DND-41 (cell line): ENCODE results near the gene BRINP3.
A peak's percentile ranks its signal among the peaks of the same experiment; 100 is the strongest.

Experiments
- ATAC-seq: fragments of 200-7000 bp; cut with Tn5 transposase; 3 replicates; pipeline ENCODE4 v1.9.1; 2021; ENCODE audit warnings: low read depth; ENCODE audit not compliant: insufficient read depth
- DNase-seq: peaks from one replicate; pipeline ENCODE4 v3.0.0-alpha.2; 2020
- H2AFZ ChIP-seq: 2 replicates; pipeline ENCODE4 v1.6.0; 2012; ENCODE audit warnings: low read depth, low read length
- H3K27ac ChIP-seq: 2 replicates; pipeline ENCODE4 v1.5.1; 2012; ENCODE audit warnings: low read length, inconsistent platforms
- H3K27me3 ChIP-seq: fragments of 200-600 bp; sonication (generic); 2 replicates; pipeline ENCODE4 v1.6.0; 2012; ENCODE audit warnings: low read length, mild to moderate bottlenecking, inconsistent platforms; ENCODE audit not compliant: insufficient read depth, poor library complexity
- H3K36me3 ChIP-seq: 2 replicates; pipeline ENCODE4 v1.5.1; 2012; ENCODE audit warnings: low read length, inconsistent platforms; ENCODE audit not compliant: insufficient read depth
- H3K4me1 ChIP-seq: 2 replicates; pipeline ENCODE4 v1.5.1; 2012; ENCODE audit warnings: mild to moderate bottlenecking, low read length; ENCODE audit not compliant: insufficient read depth
- H3K4me2 ChIP-seq: 2 replicates; pipeline ENCODE4 v1.6.0; 2012; ENCODE audit warnings: mild to moderate bottlenecking, moderate library complexity, low read length, inconsistent platforms; ENCODE audit not compliant: insufficient read depth
- H3K4me3 ChIP-seq, 2 experiments: fragments of 200-600 bp in 1 of 2; shearing (Covaris generic) in 1 of 2; 2 replicates each; pipeline ENCODE4 v1.5.1; 2012 to 2016; ENCODE audit warnings: inconsistent platforms in 2 of 2, low read length in 2 of 2, mild to moderate bottlenecking in 2 of 2, low read depth in 1 of 2, moderate library complexity in 1 of 2
- H3K79me2 ChIP-seq: 2 replicates; pipeline ENCODE4 v1.6.0; 2012; ENCODE audit warnings: low read length, inconsistent platforms; ENCODE audit not compliant: insufficient read depth
- H3K9ac ChIP-seq: 2 replicates; pipeline ENCODE4 v1.6.0; 2012; ENCODE audit warnings: low read depth, mild to moderate bottlenecking, inconsistent platforms, low read length, moderate library complexity
- H3K9me3 ChIP-seq: 2 replicates; pipeline ENCODE4 v1.5.1; 2012; ENCODE audit warnings: low read length, moderate library complexity, mild to moderate bottlenecking, inconsistent platforms; ENCODE audit not compliant: insufficient read depth, severe bottlenecking
- H4K20me1 ChIP-seq: 2 replicates; pipeline ENCODE4 v1.6.0; 2012; ENCODE audit warnings: low read length; ENCODE audit not compliant: insufficient read depth
- CTCF ChIP-seq: IDR thresholded peaks from 2 replicates; pipeline ENCODE4 v1.5.1; 2012; ENCODE audit warnings: borderline replicate concordance, low read length, moderate library complexity, mild to moderate bottlenecking; ENCODE audit not compliant: poor library complexity, severe bottlenecking; ENCODE audit errors: extremely low read depth
- EZH2 ChIP-seq: IDR thresholded peaks from 3 replicates; pipeline ENCODE4 v1.6.1; 2012; ENCODE audit warnings: borderline replicate concordance, low read depth, mild to moderate bottlenecking, moderate library complexity, low read length, inconsistent platforms; ENCODE audit not compliant: severe bottlenecking

Gene BRINP3

DNA sequence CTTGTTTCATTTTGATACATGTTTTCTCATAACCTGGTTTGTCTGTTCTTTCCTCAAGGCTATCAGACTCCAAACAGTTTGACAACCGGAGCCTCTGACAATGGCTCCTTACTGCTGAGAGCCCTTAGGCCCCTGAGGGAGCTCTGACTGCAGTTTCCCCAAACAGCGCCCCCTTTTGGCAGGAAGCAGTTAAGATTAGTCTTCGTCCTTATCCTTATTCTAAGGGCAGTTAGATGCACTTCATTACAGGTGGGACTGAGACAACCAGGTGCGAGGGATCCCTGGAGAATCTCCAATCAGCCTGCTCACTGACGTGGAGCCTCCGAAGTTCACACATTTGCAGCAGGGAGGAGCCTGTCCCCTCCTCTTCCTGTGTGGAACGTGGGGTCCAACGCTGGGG, 393.1 kb downstream of the BRINP3 start:
- Histone ChIP-seq H3K4me1 (no peaks in the 10 kb centered on the region), H3K9me3 (no peaks in the 10 kb centered on the region), H3K27ac (no peak overlapping the region), H3K4me3 (no peak overlapping the region), H3K79me2 (no peaks in the 10 kb centered on the region), H3K36me3 (no peaks in the 10 kb centered on the region), H4K20me1 (no peaks in the 10 kb centered on the region), H3K27me3 (no peaks in the 10 kb centered on the region), H2AFZ (no peak overlapping the region), H3K4me2 (no peak overlapping the region), H3K9ac (no peak overlapping the region)
- DNase-seq = no peak
- TF ChIP-seq EZH2 = no peak
- peak; percentile 34 for TF ChIP-seq CTCF
- ATAC-seq = no peak

GRCh38 chr1:190068304-190068703, 409.4 kb downstream of the BRINP3 start:
- no peaks in the 10 kb centered on the region for H3K36me3 ChIP-seq
- no peak for ATAC-seq
- no peaks in the 10 kb centered on the region for H3K79me2 ChIP-seq
- H3K9me3 ChIP-seq = no peaks in the 10 kb centered on the region
- H3K4me3 ChIP-seq = no peak overlapping the region
- H4K20me1 ChIP-seq = no peaks in the 10 kb centered on the region
- no peak for TF ChIP-seq EZH2
- TF ChIP-seq CTCF = no peak
- H3K27me3 ChIP-seq = no peaks in the 10 kb centered on the region
- H3K9ac ChIP-seq = no peak overlapping the region
- H2AFZ ChIP-seq = no peak overlapping the region
- no peak for DNase-seq
- no peak overlapping the region for H3K27ac ChIP-seq
- H3K4me1 ChIP-seq = no peaks in the 10 kb centered on the region
- no peak overlapping the region for H3K4me2 ChIP-seq

GRCh38 chr1:190067592-190067991, 410.1 kb downstream of the BRINP3 start:
- Histone ChIP-seq H3K36me3 (no peaks in the 10 kb centered on the region), H3K9ac (no peak overlapping the region), H3K9me3 (no peaks in the 10 kb centered on the region), H3K27me3 (no peaks in the 10 kb centered on the region), H2AFZ (no peak overlapping the region), H3K4me3 (no peak overlapping the region), H3K4me1 (no peaks in the 10 kb centered on the region), H3K79me2 (no peaks in the 10 kb centered on the region), H4K20me1 (no peaks in the 10 kb centered on the region), H3K4me2 (no peak overlapping the region), H3K27ac (no peak overlapping the region)
- DNase-seq (no peak), ATAC-seq (no peak)
- no peak for TF ChIP-seq CTCF
- no peak for TF ChIP-seq EZH2

DNA sequence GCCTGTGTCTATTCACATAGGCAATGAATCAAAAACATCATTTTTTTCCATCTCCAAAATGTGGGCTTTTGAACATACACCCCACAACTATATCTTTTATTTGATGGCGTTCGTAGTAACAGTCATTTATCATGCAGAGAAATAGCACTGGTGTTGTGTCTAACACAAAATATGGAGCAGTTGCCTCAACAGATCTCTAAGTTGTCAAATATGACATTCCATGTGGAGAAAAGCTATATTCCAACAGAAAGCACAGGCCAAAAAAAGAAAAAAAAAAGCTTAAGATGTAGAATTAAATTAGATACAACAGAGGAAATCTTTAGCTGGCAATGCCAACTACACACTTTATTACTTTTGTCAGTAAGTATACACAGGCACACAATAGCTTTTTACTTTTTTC, 411.7 kb downstream of the BRINP3 start:
- Histone ChIP-seq H3K4me1 (no peaks in the 10 kb centered on the region), H4K20me1 (no peaks in the 10 kb centered on the region), H3K36me3 (no peaks in the 10 kb centered on the region), H3K79me2 (no peaks in the 10 kb centered on the region), H2AFZ (no peak overlapping the region), H3K27ac (no peak overlapping the region), H3K4me2 (no peak overlapping the region), H3K9me3 (no peaks in the 10 kb centered on the region), H3K9ac (no peak overlapping the region), H3K4me3 (no peak overlapping the region), H3K27me3 (no peaks in the 10 kb centered on the region)
- no peak for TF ChIP-seq EZH2
- TF ChIP-seq CTCF = no peak
- ATAC-seq (no peak), DNase-seq (no peak)
